HG03108 (cell line): ENCODE measurements around the gene POLD3.

ENCODE experiments used
- ATAC-seq: cut with Tn5 transposase; IDR thresholded peaks from one replicate; pipeline ENCODE4 v1.9.1; 2021; ENCODE audit warnings: moderate library complexity; ENCODE audit not compliant: unreplicated experiment

The POLD3 gene

GRCh38 chr11:74686792-74687191, 94.4 kb downstream of the POLD3 start:
- no peak for ATAC-seq

GRCh38 chr11:74687237-74688023, 95.0 kb downstream of the POLD3 start:
- no peak for ATAC-seq

- no peak for ATAC-seq
Measured at GRCh38 chr11:74689666-74690065, 97.3 kb downstream of the POLD3 start.

DNA sequence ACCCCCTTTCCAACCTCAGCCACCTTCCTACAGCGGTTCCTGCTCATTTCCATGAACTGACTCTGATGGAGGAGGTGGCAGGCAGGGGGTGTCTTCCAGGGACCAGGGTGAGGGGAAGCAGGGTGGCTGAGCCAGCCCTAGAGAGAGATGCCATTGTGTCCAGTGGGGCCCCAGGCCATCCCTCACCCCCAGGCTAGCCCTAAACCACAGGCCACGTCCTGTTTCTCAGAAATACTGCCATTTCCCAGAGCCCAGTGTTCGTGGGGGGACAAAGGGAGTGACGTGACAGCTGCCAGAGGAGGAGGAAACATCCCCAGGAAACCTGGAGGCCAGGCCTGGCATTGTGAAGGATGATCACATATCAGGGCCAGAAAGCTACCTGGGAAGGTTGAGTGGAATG, 99.4 kb downstream of the POLD3 start:
- ATAC-seq, result no peak
